Measurements from ENCODE around the gene SH3GL1. TPM values are rescaled to one million over a fixed set of nuclear protein-coding genes. Genes with fewer than 3 reads are reported as not detected.

The SH3GL1 gene
- total and polyA plus RNA-seq, 9 of the 15 experiments (the other 6 are each of a cell fraction or from before 2014, with no cell fraction given), result 1.7 to 75.3 (median 25.7) TPM

GRCh38 chr19:4376028-4376670 lies 24.2 kb downstream of the SH3GL1 start (continued):
- TF ChIP-seq COPS2 (conservative IDR thresholded peaks at IDR 0.05) (no peak), SOX6 (IDR thresholded peaks at IDR 0.05) (no peak), ZNF146 (CRISPR knock-in tag; IDR thresholded peaks at IDR 0.05; ENCODE audit: unreplicated experiment) (no peak), CTBP1 (IDR thresholded peaks at IDR 0.05; ENCODE audit: borderline replicate concordance) (no peak; the same call in 1 of the 2 replicates), MBD2 (IDR thresholded peaks at IDR 0.05; ENCODE audit: borderline replicate concordance, low read depth) (no peak), MTA3 (IDR thresholded peaks at IDR 0.05; ENCODE audit: borderline replicate concordance) (no peak), STAT5B (CRISPR knock-in tag; IDR thresholded peaks at IDR 0.05) (no peak), GABPB1 (CRISPR knock-in tag; IDR thresholded peaks at IDR 0.05) (peak; percentile 15), PCBP2 (IDR thresholded peaks at IDR 0.05; ENCODE audit: low read depth, low read length, poor library complexity, severe bottlenecking) (no peak), UBTF (IDR thresholded peaks at IDR 0.05; ENCODE audit: borderline replicate concordance in 1 of 2, low read depth in 2 of 2, low read length in 2 of 2) (no peak), TSC22D4 (tag; IDR thresholded peaks at IDR 0.05) (no peak), THRAP3 (IDR thresholded peaks at IDR 0.05; ENCODE audit: borderline replicate concordance) (no peak), MTA2 (IDR thresholded peaks at IDR 0.05; ENCODE audit: low read depth) (no peak), TBL1XR1 (IDR thresholded peaks at IDR 0.05; ENCODE audit: low read length in 2 of 2) (no peak), PTRF (tag; IDR thresholded peaks at IDR 0.05) (no peak), ZNF239 (CRISPR knock-in tag; IDR thresholded peaks at IDR 0.05) (no peak)
- TF ChIP-seq, protein P1, sequence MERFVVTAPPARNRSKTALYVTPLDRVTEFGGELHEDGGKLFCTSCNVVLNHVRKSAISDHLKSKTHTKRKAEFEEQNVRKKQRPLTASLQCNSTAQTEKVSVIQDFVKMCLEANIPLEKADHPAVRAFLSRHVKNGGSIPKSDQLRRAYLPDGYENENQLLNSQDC (CRISPR knock-in tag; IDR thresholded peaks at IDR 0.05), result no peak
- TF ChIP-seq, protein P2, sequence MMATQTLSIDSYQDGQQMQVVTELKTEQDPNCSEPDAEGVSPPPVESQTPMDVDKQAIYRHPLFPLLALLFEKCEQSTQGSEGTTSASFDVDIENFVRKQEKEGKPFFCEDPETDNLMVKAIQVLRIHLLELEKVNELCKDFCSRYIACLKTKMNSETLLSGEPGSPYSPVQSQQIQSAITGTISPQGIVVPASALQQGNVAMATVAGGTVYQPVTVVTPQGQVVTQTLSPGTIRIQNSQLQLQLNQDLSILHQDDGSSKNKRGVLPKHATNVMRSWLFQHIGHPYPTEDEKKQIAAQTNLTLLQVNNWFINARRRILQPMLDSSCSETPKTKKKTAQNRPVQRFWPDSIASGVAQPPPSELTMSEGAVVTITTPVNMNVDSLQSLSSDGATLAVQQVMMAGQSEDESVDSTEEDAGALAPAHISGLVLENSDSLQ (IDR thresholded peaks at IDR 0.05), result no peak
- TF ChIP-seq, protein P3, sequence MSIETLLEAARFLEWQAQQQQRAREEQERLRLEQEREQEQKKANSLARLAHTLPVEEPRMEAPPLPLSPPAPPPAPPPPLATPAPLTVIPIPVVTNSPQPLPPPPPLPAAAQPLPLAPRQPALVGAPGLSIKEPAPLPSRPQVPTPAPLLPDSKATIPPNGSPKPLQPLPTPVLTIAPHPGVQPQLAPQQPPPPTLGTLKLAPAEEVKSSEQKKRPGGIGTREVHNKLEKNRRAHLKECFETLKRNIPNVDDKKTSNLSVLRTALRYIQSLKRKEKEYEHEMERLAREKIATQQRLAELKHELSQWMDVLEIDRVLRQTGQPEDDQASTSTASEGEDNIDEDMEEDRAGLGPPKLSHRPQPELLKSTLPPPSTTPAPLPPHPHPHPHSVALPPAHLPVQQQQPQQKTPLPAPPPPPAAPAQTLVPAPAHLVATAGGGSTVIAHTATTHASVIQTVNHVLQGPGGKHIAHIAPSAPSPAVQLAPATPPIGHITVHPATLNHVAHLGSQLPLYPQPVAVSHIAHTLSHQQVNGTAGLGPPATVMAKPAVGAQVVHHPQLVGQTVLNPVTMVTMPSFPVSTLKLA (conservative IDR thresholded peaks at IDR 0.05), result no peak
- TF ChIP-seq, protein P4, sequence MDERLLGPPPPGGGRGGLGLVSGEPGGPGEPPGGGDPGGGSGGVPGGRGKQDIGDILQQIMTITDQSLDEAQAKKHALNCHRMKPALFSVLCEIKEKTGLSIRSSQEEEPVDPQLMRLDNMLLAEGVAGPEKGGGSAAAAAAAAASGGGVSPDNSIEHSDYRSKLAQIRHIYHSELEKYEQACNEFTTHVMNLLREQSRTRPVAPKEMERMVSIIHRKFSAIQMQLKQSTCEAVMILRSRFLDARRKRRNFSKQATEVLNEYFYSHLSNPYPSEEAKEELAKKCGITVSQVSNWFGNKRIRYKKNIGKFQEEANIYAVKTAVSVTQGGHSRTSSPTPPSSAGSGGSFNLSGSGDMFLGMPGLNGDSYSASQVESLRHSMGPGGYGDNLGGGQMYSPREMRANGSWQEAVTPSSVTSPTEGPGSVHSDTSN (CRISPR knock-in tag; IDR thresholded peaks at IDR 0.05; ENCODE audit: low read depth), result no peak
- TF ChIP-seq, protein P4 (tag; conservative IDR thresholded peaks at IDR 0.05; ENCODE audit: low read depth), result no peak; the same call in 1 of the 2 replicates

All from K562 (cell line).